Osteocyte (in vitro differentiated cells): ENCODE measurements around the gene PPP1R26. TPM values are rescaled to one million over a fixed set of nuclear protein-coding genes. Genes with fewer than 3 reads are reported as not detected.
A peak's percentile ranks its signal among the peaks of the same experiment; 100 is the strongest.

Experiments
- DNase-seq: peaks from one replicate; pipeline ENCODE4 v3.0.0; 2021; ENCODE audit warnings: mixed read lengths; ENCODE audit not compliant: unreplicated experiment; ENCODE audit errors: extremely low spot score
- H3K27ac Mint-ChIP-seq: one replicate; pipeline ENCODE4 v1.8.0; 2021; ENCODE audit warnings: mild to moderate bottlenecking, mixed read lengths; ENCODE audit not compliant: unreplicated experiment
- H3K27me3 Mint-ChIP-seq: one replicate; pipeline ENCODE4 v1.8.0; 2021; ENCODE audit warnings: mixed read lengths; ENCODE audit not compliant: unreplicated experiment
- H3K36me3 Mint-ChIP-seq: one replicate; pipeline ENCODE4 v1.8.0; 2021; ENCODE audit warnings: mixed read lengths; ENCODE audit not compliant: unreplicated experiment
- H3K4me1 Mint-ChIP-seq: one replicate; pipeline ENCODE4 v1.8.0; 2021; ENCODE audit warnings: mixed read lengths; ENCODE audit not compliant: unreplicated experiment
- H3K4me3 Mint-ChIP-seq: one replicate; pipeline ENCODE4 v1.8.0; 2021; ENCODE audit warnings: mild to moderate bottlenecking, moderate library complexity, mixed read lengths; ENCODE audit not compliant: unreplicated experiment
- H3K9me3 Mint-ChIP-seq: one replicate; pipeline ENCODE4 v1.8.0; 2021; ENCODE audit warnings: mixed read lengths; ENCODE audit not compliant: unreplicated experiment
- total RNA-seq: library from RNA; stranded (reverse); gene quantifications from 2 replicates; pipeline ENCODE4 v1.2.1, GENCODE V29; 2021
- TF ChIP-seq, protein P1 (sequence below): fragments of 200-600 bp; sonication (generic); IDR thresholded peaks from 2 replicates; pipeline ENCODE4 v1.5.0; 2021; ENCODE audit warnings: antibody characterized with exemption, mild to moderate bottlenecking, moderate library complexity

Gene PPP1R26
- total RNA-seq, 1 donor from 2014 or later: 21.1 TPM

DNA sequence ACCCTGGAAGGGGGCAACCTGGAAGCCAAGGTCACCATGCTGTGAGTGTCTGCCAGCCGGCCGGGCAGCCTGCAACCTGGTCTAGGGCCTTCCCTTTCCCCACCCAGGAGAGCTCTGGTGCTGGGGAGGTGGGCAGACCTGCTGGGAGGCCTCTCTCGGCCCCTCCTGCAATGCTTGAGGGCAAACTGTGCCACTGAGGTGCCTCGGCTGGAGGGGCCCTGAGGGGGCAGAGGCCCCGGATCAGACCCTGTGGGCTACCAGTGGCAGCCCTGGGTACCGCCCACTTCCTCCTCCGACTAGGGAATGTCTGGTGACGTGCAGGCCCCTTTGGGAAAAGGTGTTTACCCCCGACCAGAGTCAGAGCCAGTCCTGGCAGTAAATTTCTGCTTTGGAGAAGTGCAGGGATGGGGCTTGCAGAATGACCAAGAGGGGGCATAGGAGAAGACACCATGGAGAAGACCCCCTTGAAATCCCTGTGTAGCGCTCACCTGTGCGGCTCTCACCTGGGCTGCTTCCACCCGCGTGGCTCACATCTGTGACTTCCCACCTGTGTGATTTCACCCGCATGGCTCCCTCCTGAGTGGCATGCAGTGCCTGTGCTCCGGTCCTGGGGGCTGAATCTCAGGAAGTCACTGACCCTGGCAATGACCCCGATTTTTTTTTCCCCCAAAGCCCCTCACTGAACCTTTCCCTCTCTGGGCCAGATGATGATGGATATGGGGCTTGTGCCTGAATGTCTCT is 42.7 kb downstream of the PPP1R26 start:
- no peaks in the 10 kb centered on the region for H3K36me3 Mint-ChIP-seq
- no peak overlapping the region for H3K27ac Mint-ChIP-seq
- H3K27me3 Mint-ChIP-seq: peaks cover 4% of the 10 kb centered on the region
- no peaks in the 10 kb centered on the region for H3K4me1 Mint-ChIP-seq
- no peaks in the 10 kb centered on the region for H3K9me3 Mint-ChIP-seq
- TF ChIP-seq, protein P1, sequence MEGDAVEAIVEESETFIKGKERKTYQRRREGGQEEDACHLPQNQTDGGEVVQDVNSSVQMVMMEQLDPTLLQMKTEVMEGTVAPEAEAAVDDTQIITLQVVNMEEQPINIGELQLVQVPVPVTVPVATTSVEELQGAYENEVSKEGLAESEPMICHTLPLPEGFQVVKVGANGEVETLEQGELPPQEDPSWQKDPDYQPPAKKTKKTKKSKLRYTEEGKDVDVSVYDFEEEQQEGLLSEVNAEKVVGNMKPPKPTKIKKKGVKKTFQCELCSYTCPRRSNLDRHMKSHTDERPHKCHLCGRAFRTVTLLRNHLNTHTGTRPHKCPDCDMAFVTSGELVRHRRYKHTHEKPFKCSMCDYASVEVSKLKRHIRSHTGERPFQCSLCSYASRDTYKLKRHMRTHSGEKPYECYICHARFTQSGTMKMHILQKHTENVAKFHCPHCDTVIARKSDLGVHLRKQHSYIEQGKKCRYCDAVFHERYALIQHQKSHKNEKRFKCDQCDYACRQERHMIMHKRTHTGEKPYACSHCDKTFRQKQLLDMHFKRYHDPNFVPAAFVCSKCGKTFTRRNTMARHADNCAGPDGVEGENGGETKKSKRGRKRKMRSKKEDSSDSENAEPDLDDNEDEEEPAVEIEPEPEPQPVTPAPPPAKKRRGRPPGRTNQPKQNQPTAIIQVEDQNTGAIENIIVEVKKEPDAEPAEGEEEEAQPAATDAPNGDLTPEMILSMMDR: no peak
- DNase-seq: peak; percentile 76
- no peak overlapping the region for H3K4me3 Mint-ChIP-seq

DNA sequence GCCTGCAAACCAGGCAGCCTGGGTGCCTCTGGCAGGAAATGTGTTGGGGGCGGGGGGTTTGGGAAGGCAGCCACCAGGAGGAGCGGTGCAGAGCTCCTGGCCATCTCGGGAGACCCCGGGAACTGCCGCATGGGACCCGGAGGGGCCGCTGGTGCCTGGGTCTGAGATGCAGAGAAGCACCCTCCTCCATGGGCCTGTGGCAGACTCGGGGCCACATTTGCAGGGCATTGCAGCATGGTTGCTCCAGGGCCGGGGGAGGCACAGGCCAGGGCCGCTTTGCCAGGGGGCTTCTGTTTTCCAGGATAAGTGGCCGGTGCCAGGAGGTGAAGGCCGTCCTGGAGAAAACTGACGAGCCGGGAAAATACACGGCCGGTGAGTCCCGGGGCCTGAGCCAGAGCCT is 43.3 kb downstream of the PPP1R26 start:
- Mint-ChIP-seq H3K27me3 (peaks cover 2% of the 10 kb centered on the region), H3K36me3 (no peaks in the 10 kb centered on the region), H3K4me3 (no peak overlapping the region), H3K4me1 (no peaks in the 10 kb centered on the region), H3K9me3 (no peaks in the 10 kb centered on the region), H3K27ac (no peak overlapping the region)
- peak; percentile 80 for DNase-seq
- TF ChIP-seq, protein P1: no peak

DNA sequence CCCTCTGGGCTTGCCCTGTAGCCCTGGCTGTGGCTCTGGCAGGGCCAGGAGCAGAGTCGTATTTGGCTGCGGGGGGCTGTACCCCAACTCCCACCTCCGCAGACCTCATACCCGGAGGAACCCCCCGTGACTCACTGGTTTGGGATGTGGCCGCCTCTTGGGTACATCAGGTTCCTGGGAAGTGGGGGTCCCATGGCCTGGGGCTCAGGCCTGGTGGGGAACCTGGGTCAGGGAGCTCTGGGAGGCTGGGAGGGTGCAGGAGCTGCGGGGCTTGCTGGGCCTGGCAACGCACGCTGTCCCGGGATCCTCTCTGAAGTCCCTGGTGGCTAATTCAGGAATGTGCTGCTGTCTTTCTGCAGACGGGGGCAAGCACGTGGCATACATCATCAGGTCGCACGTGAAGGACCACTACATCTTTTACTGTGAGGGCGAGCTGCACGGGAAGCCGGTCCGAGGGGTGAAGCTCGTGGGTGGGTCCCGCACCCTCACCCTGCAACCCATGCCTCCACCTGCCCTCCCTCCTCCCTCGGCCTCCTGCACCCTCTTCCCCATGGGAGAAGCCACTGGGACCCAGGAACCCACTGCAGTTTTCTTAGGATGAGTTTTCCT is 44.0 kb downstream of the PPP1R26 start:
- Mint-ChIP-seq H3K27ac (no peak overlapping the region), H3K4me1 (no peaks in the 10 kb centered on the region), H3K9me3 (no peaks in the 10 kb centered on the region), H3K36me3 (no peaks in the 10 kb centered on the region), H3K27me3 (no peaks in the 10 kb centered on the region), H3K4me3 (no peak overlapping the region)
- TF ChIP-seq, protein P1: no peak
- peak; percentile 78 for DNase-seq

DNA sequence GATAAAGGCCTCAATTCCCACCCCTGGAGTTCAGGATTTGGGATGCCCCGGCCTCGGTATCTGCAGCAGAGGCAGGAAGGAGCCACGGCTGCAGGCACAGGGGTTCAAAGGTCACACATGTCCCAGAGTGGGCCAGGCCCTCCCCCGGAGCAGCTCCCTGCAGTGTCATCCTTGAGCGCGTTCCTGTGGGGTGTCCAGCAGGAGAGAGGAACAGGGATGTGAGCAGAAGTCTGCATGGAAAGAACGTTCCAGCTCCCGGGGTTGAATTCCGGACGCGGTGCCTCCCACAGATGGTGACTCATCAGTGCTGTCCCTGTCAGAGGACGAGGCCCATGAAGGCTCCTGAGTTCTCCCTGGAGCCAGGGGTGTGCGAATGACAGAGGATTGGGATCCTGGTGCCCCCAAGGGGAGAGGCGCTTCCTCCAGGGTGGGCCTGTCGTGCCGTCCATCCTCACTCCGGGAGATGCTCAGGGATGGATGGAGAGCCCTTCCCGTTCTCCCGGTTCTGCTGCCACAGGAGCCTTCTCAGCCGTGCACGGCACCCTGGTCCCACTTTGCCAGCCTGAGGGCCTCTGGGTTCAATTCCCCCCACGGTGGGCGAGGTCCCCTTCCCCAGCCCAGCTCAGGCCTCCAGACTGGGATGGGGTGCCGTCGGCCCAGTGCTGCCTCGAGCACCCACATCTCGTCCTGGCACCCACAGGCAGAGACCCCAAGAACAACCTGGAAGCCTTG is 44.7 kb downstream of the PPP1R26 start:
- Mint-ChIP-seq H3K4me1 (no peaks in the 10 kb centered on the region), H3K4me3 (no peak overlapping the region), H3K27ac (no peak overlapping the region), H3K27me3 (no peaks in the 10 kb centered on the region), H3K9me3 (no peaks in the 10 kb centered on the region), H3K36me3 (no peaks in the 10 kb centered on the region)
- TF ChIP-seq, protein P1: no peak
- peak; percentile 80 for DNase-seq
